BJ (cell line): Measurements from ENCODE around the gene PLA2G4D. TPM values are rescaled to one million over a fixed set of nuclear protein-coding genes. Genes with fewer than 3 reads are reported as not detected.

ENCODE experiments used
- CTCF ChIA-PET: fragments of 350-600 bp; formaldehyde crosslinking; extraction: SDS; loops from one replicate; lab custom pipeline; 2021; ENCODE audit warnings: antibody characterized with exemption, inconsistent platforms; lab: Yijun Ruan, JAX
- POLR2A ChIA-PET: fragments of 300-600 bp; sonication (Branson Sonifier 250); formaldehyde crosslinking; extraction: SDS; loops from one replicate; lab custom pipeline; 2021; ENCODE audit warnings: antibody characterized with exemption; lab: Charles Lee
- DNase-seq: peaks from one replicate; pipeline ENCODE4 v3.0.0-alpha.2; 2011; ENCODE audit warnings: low read depth
- H3K27me3 ChIP-seq: 2 replicates; pipeline ENCODE4 v1.6.0; 2011; ENCODE audit warnings: low read length; ENCODE audit not compliant: control insufficient read depth, insufficient read depth
- H3K36me3 ChIP-seq: 2 replicates; pipeline ENCODE4 v1.5.1; 2011; ENCODE audit warnings: low read length; ENCODE audit not compliant: control insufficient read depth, insufficient read depth
- H3K4me3 ChIP-seq: 2 replicates; pipeline ENCODE4 v1.5.1; 2011; ENCODE audit warnings: low read depth, mild to moderate bottlenecking, control low read depth, low read length
- CTCF ChIP-seq: IDR thresholded peaks from 2 replicates; pipeline ENCODE4 v1.5.1; 2011; ENCODE audit warnings: low read depth, mild to moderate bottlenecking, control low read depth, inconsistent platforms, low read length, moderate library complexity; ENCODE audit not compliant: insufficient read depth
- polyA plus RNA-seq: library from polyadenylated mRNA; depleted of rRNA; stranded (reverse); fragments of >200 nt; gene quantifications from 2 replicates; pipeline ENCODE4 v1.2.3, GENCODE V29; 2011

PLA2G4D gene
- polyA plus RNA-seq, 1 experiment, result not detected

- no peak for TF ChIP-seq CTCF
- Histone ChIP-seq H3K27me3 (peaks cover 30% of the 10 kb centered on the region), H3K4me3 (no peak overlapping the region), H3K36me3 (no peaks in the 10 kb centered on the region)
- DNase-seq, result no peak
- ChIA-PET POLR2A (no interaction called here), CTCF (interaction anchor here (0.6 to 5.4 kb wide), 9 partner anchors 14 to 102 kb away, joined by 3 to 52 read pairs (median 4); no protein-coding TSS in a partner anchor)
Measured at GRCh38 chr15:42080919-42081830, 13.2 kb downstream of the PLA2G4D start.

GRCh38 chr15:42080186-42080918 is 14.0 kb downstream of the PLA2G4D start:
- no peak for DNase-seq
- POLR2A ChIA-PET, result no interaction called here
- H3K27me3 ChIP-seq, result peaks cover 28% of the 10 kb centered on the region
- no peak overlapping the region for H3K4me3 ChIP-seq
- no peaks in the 10 kb centered on the region for H3K36me3 ChIP-seq
- CTCF ChIA-PET, result interaction anchor here (0.6 to 5.4 kb wide), 7 partner anchors 13 to 91 kb away, joined by 3 to 52 read pairs (median 4); no protein-coding TSS in a partner anchor
- TF ChIP-seq CTCF, result no peak

GRCh38 chr15:42079401-42079908 is 14.9 kb downstream of the PLA2G4D start:
- Histone ChIP-seq H3K4me3 (no peak overlapping the region), H3K36me3 (no peaks in the 10 kb centered on the region), H3K27me3 (peaks cover 25% of the 10 kb centered on the region)
- ChIA-PET CTCF (interaction anchor here (1.4 to 2.7 kb wide), 5 partner anchors 9 to 90 kb away, joined by 3 to 13 read pairs (median 5); no protein-coding TSS in a partner anchor), POLR2A (no interaction called here)
- no peak for DNase-seq
- TF ChIP-seq CTCF, result no peak

GRCh38 chr15:42078903-42079302 is 15.5 kb downstream of the PLA2G4D start:
- Histone ChIP-seq H3K4me3 (no peak overlapping the region), H3K36me3 (no peaks in the 10 kb centered on the region), H3K27me3 (peaks cover 26% of the 10 kb centered on the region)
- TF ChIP-seq CTCF, result no peak
- ChIA-PET CTCF (interaction anchor here (1.1 to 1.7 kb wide), 5 partner anchors 9 to 89 kb away, joined by 3 to 8 read pairs (median 6); no protein-coding TSS in a partner anchor), POLR2A (no interaction called here)
- no peak for DNase-seq

GRCh38 chr15:42077689-42078088 is 16.7 kb downstream of the PLA2G4D start:
- POLR2A ChIA-PET, result no interaction called here

More at GRCh38 chr15:42077689-42078088, 16.7 kb downstream of the PLA2G4D start:
- no peak for TF ChIP-seq CTCF
- H3K4me3 ChIP-seq, result no peak overlapping the region
- no peak for DNase-seq
- CTCF ChIA-PET, result interaction anchor here (1.1 to 1.7 kb wide), 2 partner anchors 12 to 88 kb away, joined by 6 to 8 read pairs; no protein-coding TSS in a partner anchor
- H3K36me3 ChIP-seq, result no peaks in the 10 kb centered on the region
- H3K27me3 ChIP-seq, result peaks cover 27% of the 10 kb centered on the region
